Measurements from ENCODE around the gene SSBP2.

The SSBP2 gene

GRCh38 chr5:81383867-81384266 is 367.0 kb downstream of the SSBP2 start:
- Mint-ChIP-seq H3K27ac (no peak overlapping the region), H3K27me3 (peaks cover 7% of the 10 kb centered on the region), H3K9me3 (no peaks in the 10 kb centered on the region), H3K36me3 (no peaks in the 10 kb centered on the region), H3K4me1 (no peaks in the 10 kb centered on the region), H3K4me3 (no peak overlapping the region)

DNA sequence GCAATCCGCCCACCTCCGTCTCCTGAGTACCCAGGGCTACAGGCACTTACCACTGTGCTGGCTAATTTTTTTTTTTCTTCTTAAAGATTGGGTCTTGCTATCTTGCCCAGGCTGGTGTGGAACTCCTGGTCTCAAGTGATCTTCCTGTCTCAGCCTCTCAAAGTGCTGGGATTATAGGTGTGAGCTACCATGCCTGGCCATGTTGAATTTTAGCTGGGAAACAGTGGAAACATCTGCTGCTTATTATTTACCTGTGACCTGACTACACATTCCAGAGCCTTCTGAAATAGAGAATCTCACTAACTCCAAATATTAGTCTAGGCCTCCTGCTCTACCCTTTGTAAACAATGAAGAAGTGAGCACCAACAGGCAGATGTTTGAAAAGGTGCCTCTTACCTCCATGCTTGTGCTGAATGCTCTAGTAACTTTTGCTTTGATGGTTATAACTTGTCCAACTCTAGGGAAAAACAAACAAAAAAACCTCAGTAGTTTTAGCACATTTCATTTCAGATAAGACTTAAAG is 379.5 kb downstream of the SSBP2 start:
- Mint-ChIP-seq H3K27ac (no peak overlapping the region), H3K4me3 (no peak overlapping the region), H3K36me3 (no peaks in the 10 kb centered on the region), H3K4me1 (no peaks in the 10 kb centered on the region), H3K9me3 (no peaks in the 10 kb centered on the region), H3K27me3 (peaks cover 1% of the 10 kb centered on the region)

- no peaks in the 10 kb centered on the region for H3K36me3 Mint-ChIP-seq
- no peaks in the 10 kb centered on the region for H3K4me1 Mint-ChIP-seq
- H3K27me3 Mint-ChIP-seq = peaks cover 1% of the 10 kb centered on the region
- no peak overlapping the region for H3K4me3 Mint-ChIP-seq
- no peaks in the 10 kb centered on the region for H3K9me3 Mint-ChIP-seq
- H3K27ac Mint-ChIP-seq = no peak overlapping the region
These were observed 380.0 kb downstream of the SSBP2 start for GRCh38 chr5:81370912-81371311.

- H3K9me3 Mint-ChIP-seq = no peaks in the 10 kb centered on the region
- H3K36me3 Mint-ChIP-seq = no peaks in the 10 kb centered on the region
- H3K4me3 Mint-ChIP-seq = no peak overlapping the region
- H3K27ac Mint-ChIP-seq = no peak overlapping the region
- no peaks in the 10 kb centered on the region for H3K27me3 Mint-ChIP-seq
- no peaks in the 10 kb centered on the region for H3K4me1 Mint-ChIP-seq
These were observed 385.4 kb downstream of the SSBP2 start for GRCh38 chr5:81365541-81365940.

DNA sequence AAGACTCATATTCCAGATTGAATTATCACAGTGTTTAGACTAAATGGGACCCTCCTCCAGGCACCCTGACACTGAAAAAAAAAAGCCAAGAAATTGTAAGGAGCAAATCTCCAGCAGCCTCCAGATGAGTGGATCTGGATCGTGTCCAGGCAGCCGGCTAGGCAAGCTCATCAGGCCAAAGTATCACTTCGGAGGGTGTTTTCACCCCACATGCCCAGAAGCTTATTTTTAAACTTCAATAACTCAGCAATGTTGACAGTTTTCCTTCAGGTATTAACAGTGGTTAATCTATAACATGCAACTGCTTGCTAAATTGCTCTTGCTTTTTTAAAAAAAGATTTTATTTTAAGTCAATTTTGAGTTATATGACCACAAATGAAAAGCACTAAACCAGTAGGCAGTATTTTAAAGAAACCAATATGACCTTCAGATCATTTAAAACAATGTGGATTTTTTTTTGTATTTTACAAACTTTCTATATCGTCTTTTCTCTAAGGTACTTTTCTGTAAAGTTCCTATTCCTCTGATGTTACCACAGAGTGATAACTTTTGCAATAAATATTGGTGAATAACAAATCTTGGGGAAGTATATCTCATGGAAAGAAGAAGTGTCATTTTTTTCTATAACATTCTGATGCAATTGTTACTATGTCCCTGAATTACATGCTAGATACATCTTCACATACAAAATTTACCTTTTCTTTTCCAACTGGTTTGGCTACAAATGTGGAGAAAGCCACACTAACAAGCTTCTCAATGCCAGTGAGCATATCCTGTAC is 387.6 kb downstream of the SSBP2 start:
- H3K27ac Mint-ChIP-seq = no peak overlapping the region
- no peak overlapping the region for H3K4me3 Mint-ChIP-seq
- H3K4me1 Mint-ChIP-seq = no peaks in the 10 kb centered on the region
- H3K36me3 Mint-ChIP-seq = no peaks in the 10 kb centered on the region
- H3K9me3 Mint-ChIP-seq = no peaks in the 10 kb centered on the region
- H3K27me3 Mint-ChIP-seq = peaks cover 2% of the 10 kb centered on the region

Measured in activated naive CD4-positive, alpha-beta T cell treated with anti-CD3 and anti-CD28 coated beads, Interleukin-2, amount 50 U/mL, for 24 hours (primary cell).